T47D (cell line): ENCODE measurements around the gene KRT78.
A peak's percentile ranks its signal among the peaks of the same experiment; 100 is the strongest.

ENCODE experiments used
- DNase-seq, 2 experiments: peaks; one replicate each; pipeline versions ENCODE4 v3.0.0 to v3.0.0-alpha.2; 2011 to 2012; ENCODE audit warnings: low read depth in 1 of 2, low spot score in 1 of 2
- JUND ChIP-seq: IDR thresholded peaks from 2 replicates; pipeline ENCODE4 v1.6.1; 2012; ENCODE audit warnings: low read depth
- in situ Hi-C: cut with HindIII; loops from 2 replicates; pipeline ENCODE4 v1.10.0; 2016; ENCODE audit warnings: low sequenced_read_pairs, low pct_unique_long_range_greater_than_20kb

Gene KRT78

GRCh38 chr12:52878507-52879393 lies 30.0 kb upstream of the KRT78 start:
- in situ Hi-C loops, result no loop called here

GRCh38 chr12:52877242-52877641 lies 28.4 kb upstream of the KRT78 start:
- no peak for DNase-seq
- no peak for TF ChIP-seq JUND
- in situ Hi-C loops, result no loop called here

More at GRCh38 chr12:52878507-52879393, 30.0 kb upstream of the KRT78 start:
- TF ChIP-seq JUND, result no peak
- no peak for DNase-seq

- no peak for TF ChIP-seq JUND
- no peak for DNase-seq
- in situ Hi-C loops, result no loop called here
These were observed 27.6 kb upstream of the KRT78 start for GRCh38 chr12:52876372-52876771.

- DNase-seq, result no peak
- in situ Hi-C loops, result no loop called here
These were observed 26.0 kb upstream of the KRT78 start for GRCh38 chr12:52874573-52875435.

GRCh38 chr12:52873832-52874572 lies 25.2 kb upstream of the KRT78 start:
- DNase-seq, result no peak
- in situ Hi-C loops, result no loop called here
- no peak for TF ChIP-seq JUND

More at GRCh38 chr12:52874573-52875435, 26.0 kb upstream of the KRT78 start:
- no peak for TF ChIP-seq JUND

- in situ Hi-C loops, result no loop called here
- TF ChIP-seq JUND, result no peak
- DNase-seq, result no peak
These were observed 24.7 kb upstream of the KRT78 start for GRCh38 chr12:52873513-52873831.

GRCh38 chr12:52872644-52873389 lies 24.0 kb upstream of the KRT78 start:
- in situ Hi-C loops, result no loop called here
- no peak for DNase-seq
- TF ChIP-seq JUND, result no peak

- DNase-seq, result no peak
- in situ Hi-C loops, result no loop called here
- TF ChIP-seq JUND, result no peak
These were observed 22.7 kb upstream of the KRT78 start for GRCh38 chr12:52871291-52872039.

- TF ChIP-seq JUND, result no peak
- DNase-seq, result peak; percentile 75 to 85
- in situ Hi-C loops, result no loop called here
These were observed 21.8 kb upstream of the KRT78 start for GRCh38 chr12:52870361-52871290.

GRCh38 chr12:52867642-52868041 lies 18.8 kb upstream of the KRT78 start:
- no peak for DNase-seq
- in situ Hi-C loops, result no loop called here
- no peak for TF ChIP-seq JUND
